ENCODE results near the gene FILIP1L.

FILIP1L gene

GRCh38 chr3:99950921-99951320, 163.4 kb downstream of the FILIP1L start:
- DNase-seq (ENCODE audit: low read depth): no peak

GRCh38 chr3:99949956-99950670, 164.2 kb downstream of the FILIP1L start:
- no peak for DNase-seq (ENCODE audit: low read depth)

GRCh38 chr3:99948467-99949089, 165.7 kb downstream of the FILIP1L start:
- DNase-seq (ENCODE audit: low read depth): no peak

GRCh38 chr3:99947356-99947755, 166.9 kb downstream of the FILIP1L start:
- DNase-seq (ENCODE audit: low read depth): no peak

GRCh38 chr3:99945328-99945995, 168.8 kb downstream of the FILIP1L start:
- DNase-seq (ENCODE audit: low read depth): no peak

GRCh38 chr3:99943931-99944761, 170.2 kb downstream of the FILIP1L start:
- no peak for DNase-seq (ENCODE audit: low read depth)

- no peak for DNase-seq (ENCODE audit: low read depth)
Measured at GRCh38 chr3:99941211-99941610, 173.1 kb downstream of the FILIP1L start.

- no peak for DNase-seq (ENCODE audit: low read depth)
Measured at GRCh38 chr3:99940350-99940749, 174.0 kb downstream of the FILIP1L start.

- no peak for DNase-seq (ENCODE audit: low read depth)
Measured at GRCh38 chr3:99939876-99940275, 174.4 kb downstream of the FILIP1L start.

- no peak for DNase-seq (ENCODE audit: low read depth)
Measured at GRCh38 chr3:99938270-99938911, 175.9 kb downstream of the FILIP1L start.

GRCh38 chr3:99934975-99935797, 179.1 kb downstream of the FILIP1L start:
- peak; percentile 46 for DNase-seq (ENCODE audit: low read depth)

- DNase-seq (ENCODE audit: low read depth): no peak
Measured at GRCh38 chr3:99933971-99934750, 180.1 kb downstream of the FILIP1L start.

- DNase-seq (ENCODE audit: low read depth): no peak
Measured at GRCh38 chr3:99931059-99931458, 183.2 kb downstream of the FILIP1L start.

GRCh38 chr3:99929745-99930139, 184.6 kb downstream of the FILIP1L start:
- no peak for DNase-seq (ENCODE audit: low read depth)

GRCh38 chr3:99928771-99929744, 185.2 kb downstream of the FILIP1L start:
- no peak for DNase-seq (ENCODE audit: low read depth)

- no peak for DNase-seq (ENCODE audit: low read depth)
Measured at GRCh38 chr3:99927671-99928457, 186.4 kb downstream of the FILIP1L start.

GRCh38 chr3:99925584-99926230, 188.6 kb downstream of the FILIP1L start:
- DNase-seq (ENCODE audit: low read depth): peak; percentile 36

GRCh38 chr3:99923873-99924272, 190.4 kb downstream of the FILIP1L start:
- no peak for DNase-seq (ENCODE audit: low read depth)

All from stromal cell of bone marrow (primary cell).